GM19372 (cell line): ENCODE results near the gene C1orf210.

Experiments used
- ATAC-seq: cut with Tn5 transposase; IDR thresholded peaks from one replicate; pipeline ENCODE4 v1.9.1; 2021; ENCODE audit warnings: mild to moderate bottlenecking, low read depth, moderate library complexity; ENCODE audit not compliant: unreplicated experiment

Gene C1orf210

DNA sequence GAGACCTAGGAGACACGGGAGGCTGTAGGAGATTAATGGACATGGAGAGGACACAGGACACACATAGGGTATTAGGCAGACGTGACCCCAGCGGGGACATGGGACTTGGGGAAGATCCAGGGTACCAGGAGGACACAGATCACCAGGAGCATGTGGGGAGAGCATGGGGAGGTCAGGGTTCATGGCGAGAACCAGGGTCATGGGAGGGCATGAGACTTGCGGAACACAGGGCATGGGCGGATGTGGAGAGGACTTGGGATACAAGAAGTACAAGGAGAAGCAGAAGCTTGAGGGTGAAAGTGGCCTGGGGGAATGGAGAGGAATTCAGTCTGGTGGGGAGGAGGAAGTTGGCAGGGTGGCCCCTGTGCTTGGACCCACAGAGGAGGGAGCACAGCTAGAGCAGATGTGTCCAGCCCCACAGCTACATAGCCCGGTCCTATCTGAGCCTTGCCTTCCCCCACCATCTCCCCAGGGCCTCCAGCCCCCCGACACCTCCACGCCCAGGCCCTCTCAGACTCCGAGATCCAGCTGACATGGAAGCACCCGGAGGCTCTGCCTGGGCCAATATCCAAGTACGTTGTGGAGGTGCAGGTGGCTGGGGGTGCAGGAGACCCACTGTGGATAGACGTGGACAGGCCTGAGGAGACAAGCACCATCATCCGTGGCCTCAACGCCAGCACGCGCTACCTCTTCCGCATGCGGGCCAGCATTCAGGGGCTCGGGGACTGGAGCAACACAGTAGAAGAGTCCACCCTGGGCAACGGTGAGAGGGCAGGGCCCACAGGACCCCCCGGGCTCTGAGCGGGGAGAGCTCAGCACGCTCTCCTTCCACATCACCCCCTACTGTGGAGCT is 27.5 kb upstream of the C1orf210 start:
- ATAC-seq: no peak

DNA sequence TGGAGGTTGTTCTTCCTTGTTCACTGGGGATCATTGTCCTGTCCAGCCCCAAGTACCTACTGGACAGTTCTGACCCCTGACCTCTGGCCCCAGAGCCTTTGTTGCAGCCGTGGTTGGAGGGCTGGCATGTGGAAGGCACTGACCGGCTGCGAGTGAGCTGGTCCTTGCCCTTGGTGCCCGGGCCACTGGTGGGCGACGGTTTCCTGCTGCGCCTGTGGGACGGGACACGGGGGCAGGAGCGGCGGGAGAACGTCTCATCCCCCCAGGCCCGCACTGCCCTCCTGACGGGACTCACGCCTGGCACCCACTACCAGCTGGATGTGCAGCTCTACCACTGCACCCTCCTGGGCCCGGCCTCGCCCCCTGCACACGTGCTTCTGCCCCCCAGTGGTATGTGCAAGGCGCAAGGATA is 26.8 kb upstream of the C1orf210 start:
- ATAC-seq: no peak

DNA sequence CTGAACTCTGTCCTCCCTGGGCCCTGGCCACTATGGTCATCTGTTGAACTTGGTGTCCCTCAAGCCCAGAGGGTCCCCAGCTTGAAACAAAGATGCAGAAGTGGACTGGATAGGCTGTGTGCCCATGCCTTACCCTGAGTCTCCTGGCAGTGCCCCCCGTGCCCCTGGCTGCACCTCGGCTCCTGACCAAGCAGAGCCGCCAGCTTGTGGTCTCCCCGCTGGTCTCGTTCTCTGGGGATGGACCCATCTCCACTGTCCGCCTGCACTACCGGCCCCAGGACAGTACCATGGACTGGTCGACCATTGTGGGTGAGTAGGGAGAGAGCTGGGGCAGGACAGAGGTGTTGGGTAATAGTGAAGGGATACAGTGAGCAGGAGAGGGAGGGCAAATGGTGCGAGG is 26.1 kb upstream of the C1orf210 start:
- ATAC-seq: no peak

DNA sequence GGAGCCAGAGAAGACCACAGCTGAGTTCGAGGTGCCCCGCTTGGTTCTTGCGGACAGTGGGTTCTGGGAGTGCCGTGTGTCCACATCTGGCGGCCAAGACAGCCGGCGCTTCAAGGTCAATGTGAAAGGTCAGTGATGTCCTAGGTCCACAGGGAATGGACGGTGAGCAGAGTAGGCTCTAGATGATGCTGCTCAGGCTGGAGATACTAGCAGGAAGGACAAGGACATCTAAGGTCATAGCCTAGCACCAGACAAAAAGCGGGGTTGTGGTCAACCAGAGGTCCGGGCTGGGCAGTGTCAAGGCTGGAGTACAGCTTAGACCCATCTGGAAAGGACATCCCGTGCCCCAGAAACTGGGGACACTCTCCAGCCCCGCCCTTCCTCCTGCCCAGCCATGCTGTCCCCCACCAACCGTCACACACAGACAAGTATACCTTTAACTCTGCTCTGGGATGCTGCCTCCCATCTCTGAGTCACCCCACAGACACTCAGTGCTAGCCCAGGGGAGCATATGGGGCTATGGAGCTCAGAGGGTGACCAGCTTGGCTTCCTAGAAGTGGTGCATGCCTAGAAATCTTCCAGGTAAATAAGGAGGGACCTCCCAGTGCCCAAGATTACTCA is 24.1 kb upstream of the C1orf210 start:
- ATAC-seq: no peak

DNA sequence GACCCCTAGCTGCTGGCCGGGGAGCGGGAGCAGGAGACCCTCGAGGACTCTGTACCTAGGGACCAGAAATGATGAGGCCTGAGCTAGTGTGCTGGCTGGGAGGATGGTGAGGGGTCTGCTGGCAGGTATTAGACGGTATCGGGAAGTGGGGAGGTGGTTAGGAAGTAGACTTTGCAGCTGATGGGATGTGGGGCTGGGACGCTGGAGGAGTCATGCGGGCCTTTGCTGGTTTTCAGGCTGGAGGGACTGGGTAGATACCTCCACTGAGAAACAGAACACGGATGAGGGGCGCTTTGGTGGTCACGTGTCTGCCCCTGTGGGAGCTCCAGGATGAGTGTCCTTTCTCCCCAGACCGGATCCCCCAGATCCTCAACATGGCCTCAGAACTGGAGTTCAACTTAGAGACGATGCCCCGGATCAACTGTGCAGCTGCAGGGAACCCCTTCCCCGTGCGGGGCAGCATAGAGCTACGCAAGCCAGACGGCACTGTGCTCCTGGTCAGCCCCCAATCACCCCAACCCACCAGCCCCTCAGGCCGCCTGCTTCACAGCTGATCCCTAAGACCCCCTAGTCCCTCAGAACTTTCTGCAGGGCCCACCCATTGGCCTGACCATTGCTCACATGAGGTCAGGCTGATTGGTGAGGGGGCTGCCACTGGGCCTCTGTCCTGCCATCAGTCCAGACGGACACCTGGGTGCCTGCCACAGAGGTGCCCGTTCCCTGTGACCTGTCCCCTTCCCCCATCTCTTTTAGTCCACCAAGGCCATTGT is 23.4 kb upstream of the C1orf210 start:
- no peak for ATAC-seq

DNA sequence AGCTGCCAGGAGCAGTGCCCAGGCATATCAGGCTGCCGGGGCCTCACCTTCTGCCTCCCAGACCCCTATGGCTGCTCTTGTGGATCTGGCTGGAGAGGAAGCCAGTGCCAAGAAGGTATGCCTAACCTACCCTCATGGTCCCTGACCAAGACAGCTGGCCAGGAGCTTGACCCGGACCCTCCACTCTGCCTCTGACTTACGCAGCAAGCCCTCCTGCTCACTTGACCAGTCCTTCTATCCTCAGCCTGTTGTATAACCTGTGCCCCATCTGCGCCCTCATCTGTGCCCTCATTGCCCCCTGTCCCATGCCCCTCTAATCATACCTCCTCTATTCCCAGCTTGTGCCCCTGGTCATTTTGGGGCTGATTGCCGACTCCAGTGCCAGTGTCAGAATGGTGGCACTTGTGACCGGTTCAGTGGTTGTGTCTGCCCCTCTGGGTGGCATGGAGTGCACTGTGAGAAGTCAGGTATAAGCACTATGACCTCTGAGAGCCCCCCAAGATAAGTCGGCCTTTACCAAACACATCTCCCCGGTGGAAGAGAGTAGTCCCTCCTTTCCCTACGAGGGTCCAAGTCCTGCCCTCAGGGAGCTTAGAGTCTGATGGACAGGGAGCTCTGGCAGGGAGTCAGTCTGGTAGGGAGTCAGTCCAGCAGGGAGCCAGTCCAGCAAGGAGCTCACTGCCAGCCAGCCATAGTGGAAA is 22.2 kb upstream of the C1orf210 start:
- ATAC-seq: no peak

DNA sequence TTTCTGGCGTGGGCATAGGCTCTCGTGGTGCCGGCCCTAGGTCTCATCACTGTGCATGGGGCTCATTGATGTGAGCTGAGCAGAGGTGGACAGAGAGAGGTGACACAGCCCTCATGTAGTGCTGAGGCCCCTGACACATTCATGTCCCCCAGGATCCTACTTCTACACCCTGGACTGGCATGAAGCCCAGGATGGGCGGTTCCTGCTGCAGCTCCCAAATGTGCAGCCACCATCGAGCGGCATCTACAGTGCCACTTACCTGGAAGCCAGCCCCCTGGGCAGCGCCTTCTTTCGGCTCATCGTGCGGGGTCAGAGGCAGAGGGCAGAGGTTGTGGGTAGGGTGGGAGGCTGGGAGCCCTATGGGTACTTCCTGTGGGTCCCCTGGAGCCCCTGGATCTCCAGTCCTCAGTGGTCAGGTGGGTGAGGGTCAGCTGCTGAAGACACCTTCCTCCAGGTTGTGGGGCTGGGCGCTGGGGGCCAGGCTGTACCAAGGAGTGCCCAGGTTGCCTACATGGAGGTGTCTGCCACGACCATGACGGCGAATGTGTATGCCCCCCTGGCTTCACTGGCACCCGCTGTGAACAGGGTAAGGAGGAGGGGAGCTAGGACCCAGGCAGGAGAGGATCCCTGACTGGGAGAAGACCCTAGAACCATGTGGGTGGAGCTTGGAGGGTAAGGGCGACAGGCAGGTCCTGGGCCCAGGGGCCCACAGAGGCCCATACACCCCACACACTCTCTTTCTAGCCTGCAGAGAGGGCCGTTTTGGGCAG is 21.5 kb upstream of the C1orf210 start:
- ATAC-seq: no peak

DNA sequence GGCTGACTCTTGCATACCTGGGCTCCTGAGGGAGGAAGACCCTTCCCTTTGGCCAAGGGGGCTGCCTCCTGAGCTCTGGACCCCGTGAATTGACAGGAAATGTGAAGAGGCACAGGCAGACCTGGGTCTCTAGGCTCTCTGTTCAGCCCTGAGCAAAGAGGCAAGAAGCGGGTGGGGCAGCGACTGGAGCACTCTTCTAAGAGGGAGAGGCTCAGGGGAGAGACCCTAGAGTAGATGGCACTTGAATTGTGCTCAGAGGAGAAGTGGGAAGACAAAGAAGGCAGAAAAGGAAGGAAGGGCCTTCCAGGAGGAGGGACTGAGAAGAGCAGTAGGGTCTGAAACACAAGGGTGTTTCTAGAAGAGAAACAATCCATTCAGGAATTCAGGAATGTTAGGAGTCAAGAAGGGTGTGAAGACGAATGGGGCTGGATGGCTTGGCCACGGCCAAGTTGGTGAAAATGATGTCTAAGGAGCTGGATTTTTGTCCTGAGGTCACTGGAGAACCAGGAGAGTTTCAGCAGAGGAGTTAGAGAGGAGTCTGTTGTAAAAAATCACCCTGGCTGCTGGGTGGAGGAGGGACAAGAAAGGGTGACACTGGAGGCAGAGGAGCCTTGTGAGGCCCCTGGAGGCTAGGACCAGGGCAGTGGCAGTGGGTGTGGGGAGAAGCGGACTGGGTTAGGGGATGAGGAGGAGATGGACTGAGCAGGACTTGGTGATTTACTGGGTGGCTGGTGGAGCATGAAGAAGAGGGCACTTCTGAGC is 20.7 kb upstream of the C1orf210 start:
- ATAC-seq: no peak

DNA sequence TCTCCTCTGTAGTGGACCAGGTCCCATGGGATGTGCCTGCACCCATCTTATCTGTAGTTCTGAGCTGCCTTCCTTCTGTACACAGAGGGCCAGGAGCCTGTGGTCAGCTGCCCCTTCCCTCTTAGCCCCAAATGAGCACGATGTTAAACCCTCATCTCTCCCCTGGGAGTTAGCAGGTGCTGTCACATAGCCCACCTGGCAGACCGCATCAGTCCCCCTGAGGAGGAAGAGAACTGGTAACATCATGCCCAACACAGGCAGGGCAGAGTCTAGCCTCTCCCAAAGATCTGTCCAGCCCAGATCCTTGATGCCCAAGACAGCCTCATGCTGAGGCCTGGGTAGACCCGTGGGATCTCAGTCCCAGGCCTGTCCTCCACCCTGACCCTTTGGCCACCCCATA is 20.1 kb upstream of the C1orf210 start:
- ATAC-seq: no peak

DNA sequence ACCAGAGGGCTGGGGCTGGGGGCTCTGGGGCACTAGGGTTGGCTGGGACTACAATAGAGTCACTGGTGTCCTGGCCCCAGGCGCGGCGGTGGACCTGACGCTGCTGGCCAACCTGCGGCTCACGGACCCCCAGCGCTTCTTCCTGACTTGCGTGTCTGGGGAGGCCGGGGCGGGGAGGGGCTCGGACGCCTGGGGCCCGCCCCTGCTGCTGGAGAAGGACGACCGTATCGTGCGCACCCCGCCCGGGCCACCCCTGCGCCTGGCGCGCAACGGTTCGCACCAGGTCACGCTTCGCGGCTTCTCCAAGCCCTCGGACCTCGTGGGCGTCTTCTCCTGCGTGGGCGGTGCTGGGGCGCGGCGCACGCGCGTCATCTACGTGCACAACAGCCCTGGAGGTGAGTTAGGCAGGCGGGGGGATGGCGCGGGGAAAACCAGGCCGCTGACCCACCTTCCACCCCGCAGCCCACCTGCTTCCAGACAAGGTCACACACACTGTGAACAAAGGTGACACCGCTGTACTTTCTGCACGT is 19.5 kb upstream of the C1orf210 start:
- ATAC-seq: no peak

DNA sequence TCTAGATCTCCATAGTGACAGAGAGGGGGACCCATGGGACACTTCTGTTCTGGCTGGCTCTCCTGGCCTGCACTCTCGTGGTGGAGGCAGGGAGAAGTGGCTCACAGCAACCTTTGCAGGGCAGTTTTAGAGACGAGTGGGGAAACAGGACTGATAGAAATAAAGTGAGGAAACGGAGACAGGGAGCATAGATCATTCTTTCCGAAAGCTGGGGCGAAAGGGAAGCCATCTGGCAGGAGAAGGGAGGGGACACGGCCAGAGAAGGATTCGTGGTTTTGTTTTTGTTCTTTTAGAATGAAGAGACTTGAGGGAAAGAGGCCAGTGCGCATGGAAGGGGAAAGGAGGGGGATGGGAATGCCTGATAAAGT is 18.9 kb upstream of the C1orf210 start:
- ATAC-seq: no peak

DNA sequence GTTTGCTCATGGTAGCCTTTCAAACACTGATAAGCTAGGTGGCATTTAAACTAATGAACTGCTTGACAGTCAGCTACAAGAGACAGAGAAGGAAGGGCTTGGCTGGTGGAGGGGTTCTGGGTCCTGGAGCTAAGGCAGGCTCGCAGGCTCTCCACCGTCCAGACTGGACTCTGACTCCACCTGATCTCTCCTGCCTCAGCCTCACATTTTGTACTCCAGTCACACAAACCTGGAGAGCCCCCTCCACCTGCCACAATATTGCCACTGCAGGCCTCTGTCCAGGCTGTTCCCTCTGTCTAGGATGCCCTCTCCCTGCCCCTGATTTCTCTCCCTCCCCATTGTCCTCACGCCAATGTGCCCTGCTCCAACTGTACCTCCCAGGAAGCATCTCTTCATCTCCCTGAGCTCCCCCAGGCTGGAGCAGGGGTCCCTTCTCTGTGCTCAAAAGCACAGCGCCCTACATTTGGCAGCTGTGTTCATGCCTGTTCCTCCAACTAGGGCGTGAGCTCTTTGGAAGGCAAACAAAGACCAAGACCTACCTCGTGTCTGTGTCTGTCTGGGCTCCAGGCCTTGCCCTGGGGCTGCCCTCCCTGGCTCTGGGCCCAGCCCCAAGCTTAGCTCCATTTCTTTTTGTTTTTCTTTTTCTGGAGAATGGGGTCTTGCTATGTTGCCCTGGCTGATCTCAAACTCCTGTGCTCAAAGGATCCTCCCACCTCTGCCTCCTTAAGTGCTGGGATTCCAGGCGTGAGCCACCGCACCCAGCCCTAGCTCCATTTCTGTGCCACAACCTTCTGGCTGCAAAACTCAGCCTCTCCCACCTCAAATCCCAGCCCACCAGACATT is 18.3 kb upstream of the C1orf210 start:
- no peak for ATAC-seq

DNA sequence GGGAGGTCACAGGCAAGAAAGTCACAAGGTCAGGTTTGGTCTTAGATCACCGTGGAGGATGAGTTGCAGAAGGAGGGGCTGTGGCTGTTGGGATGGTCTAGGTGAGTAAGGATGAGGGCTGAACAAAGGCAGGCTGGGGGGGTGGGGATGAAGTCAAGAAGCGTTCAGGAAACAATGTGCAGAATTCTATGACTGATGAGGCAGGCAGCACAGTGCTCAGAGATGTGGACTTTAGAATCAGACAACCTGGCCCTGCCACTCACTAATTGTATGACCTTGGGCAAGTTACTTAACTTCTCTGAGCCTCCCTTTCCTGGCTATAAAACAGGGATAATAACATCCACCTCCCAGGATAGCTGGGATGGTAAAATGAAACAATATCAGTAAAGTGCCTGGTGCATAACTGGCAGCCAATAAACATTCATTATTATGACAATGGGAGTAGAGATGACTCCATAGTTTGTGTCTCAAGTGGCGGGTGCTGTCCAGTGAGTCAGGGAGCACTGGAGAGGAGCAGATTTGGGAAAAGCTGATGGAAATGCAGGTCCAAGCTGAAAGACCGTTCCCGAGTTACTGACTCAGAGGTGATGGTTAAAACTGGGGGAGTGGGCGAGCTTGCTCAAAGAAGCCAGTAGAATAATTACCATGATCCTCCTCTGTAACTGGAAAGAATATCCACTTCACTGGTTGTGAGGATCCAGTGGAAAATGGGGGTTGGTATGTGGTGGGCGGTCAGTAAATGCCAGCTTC is 17.5 kb upstream of the C1orf210 start:
- ATAC-seq: no peak

DNA sequence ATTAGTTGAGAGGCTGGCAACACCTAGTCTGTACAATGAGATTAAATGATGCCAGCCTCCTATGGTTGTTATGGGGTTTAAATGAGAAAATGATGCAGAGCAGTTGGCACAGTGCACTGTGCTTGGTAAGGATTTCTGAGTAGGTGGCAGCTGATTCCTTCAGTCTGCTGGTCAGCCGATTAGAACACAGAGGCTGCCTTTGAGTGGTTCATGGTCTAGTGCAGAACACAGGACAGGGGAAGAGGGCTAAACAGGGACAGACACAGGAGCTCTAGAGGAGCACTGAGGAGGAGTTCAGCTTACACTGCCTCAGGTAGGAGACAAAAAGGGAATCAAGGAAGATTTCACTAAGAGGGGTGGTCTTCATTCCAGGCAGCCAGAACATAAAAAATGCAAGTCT is 16.8 kb upstream of the C1orf210 start:
- ATAC-seq: no peak

DNA sequence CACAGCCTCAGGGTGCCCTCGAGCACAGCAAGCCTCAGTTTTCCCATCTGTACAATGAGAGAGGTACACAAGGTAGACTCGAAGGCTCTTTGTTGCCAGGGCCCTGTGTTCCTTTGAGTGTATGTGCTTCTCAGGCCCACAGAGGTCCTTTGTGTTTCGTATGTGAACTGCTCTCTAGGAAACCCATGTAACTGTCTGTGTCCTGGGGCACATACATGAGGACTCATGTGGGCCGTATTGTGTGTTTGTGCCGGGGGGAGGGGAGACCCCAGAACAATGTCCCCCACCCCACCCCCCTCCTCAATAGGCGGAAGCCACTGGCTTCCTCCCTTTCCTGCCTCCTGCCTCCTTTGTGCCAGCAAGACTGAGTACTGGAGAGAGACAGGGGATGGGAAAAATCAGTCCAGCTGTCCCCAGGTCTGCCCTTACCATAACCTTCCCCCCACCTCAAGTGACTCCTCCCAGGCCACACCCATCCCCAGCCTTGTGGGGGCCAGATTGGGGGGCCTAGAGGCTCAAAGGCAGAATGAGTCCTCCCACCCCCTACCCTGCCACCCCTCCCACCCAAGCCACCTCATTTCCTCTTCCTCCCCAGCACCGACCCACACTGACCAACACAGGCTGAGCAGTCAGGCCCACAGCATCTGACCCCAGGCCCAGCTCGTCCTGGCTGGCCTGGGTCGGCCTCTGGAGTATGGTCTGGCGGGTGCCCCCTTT is 15.2 kb upstream of the C1orf210 start, which contains the start of gene TIE1:
Gene TIE1 (plus strand): TSS at position 605 of the 717 bp plus-strand sequence. CDS start 90 bp downstream, at position 695.
- no peak for ATAC-seq

DNA sequence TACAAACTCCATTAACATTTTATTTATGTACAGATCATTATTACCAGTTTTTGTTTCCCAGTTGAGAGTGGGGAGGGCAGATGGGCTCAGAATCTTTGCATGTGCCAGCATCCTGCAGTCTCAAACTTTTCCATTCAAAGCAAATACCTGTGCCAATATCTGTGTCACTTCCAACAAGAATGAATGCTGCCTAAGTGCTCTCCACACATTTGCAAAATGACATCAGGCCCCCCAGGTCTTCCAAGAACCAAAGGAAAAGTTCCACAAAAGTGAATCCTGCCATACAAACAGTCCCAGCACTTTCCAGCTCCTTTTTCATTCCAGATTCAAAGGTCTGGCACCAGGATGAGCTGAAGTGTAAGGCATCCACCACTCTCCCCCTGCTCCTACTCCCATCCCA is 13.7 kb upstream of the C1orf210 start:
- no peak for ATAC-seq

DNA sequence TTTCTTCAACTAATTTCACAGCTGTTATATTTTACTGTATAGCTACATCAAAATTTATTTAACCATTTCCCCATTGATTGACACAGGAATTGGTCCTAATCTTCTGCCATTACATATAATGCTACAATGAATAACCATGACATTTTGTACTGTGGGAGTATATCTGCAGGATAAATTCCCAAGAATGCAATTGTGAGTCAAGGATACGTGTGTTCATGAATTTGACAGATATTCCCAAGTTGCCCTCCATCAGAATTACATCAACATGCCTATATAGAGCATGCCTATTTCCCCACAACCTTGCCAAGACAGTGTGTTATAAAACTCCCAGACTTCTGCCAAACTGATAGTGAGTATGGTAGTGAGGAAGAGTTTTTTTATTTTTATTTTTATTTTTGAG is 12.7 kb upstream of the C1orf210 start:
- no peak for ATAC-seq
